Stimulated activated CD4-positive, alpha-beta T cell treated with anti-CD3 and anti-CD28 coated beads, Interleukin-4, amount 100 ng/mL, for 48 hours (primary cell): Measurements from ENCODE around the gene MORN5.

ENCODE experiments used
- DNase-seq, 2 donors: peaks; one replicate each; pipeline ENCODE4 v3.0.0-alpha.2; 2020; ENCODE audit warnings: low read depth in 2 of 2

MORN5 gene

GRCh38 chr9:122125158-122125508 is 34.6 kb upstream of the MORN5 start:
- DNase-seq = peak; percentile 69 to 71

DNA sequence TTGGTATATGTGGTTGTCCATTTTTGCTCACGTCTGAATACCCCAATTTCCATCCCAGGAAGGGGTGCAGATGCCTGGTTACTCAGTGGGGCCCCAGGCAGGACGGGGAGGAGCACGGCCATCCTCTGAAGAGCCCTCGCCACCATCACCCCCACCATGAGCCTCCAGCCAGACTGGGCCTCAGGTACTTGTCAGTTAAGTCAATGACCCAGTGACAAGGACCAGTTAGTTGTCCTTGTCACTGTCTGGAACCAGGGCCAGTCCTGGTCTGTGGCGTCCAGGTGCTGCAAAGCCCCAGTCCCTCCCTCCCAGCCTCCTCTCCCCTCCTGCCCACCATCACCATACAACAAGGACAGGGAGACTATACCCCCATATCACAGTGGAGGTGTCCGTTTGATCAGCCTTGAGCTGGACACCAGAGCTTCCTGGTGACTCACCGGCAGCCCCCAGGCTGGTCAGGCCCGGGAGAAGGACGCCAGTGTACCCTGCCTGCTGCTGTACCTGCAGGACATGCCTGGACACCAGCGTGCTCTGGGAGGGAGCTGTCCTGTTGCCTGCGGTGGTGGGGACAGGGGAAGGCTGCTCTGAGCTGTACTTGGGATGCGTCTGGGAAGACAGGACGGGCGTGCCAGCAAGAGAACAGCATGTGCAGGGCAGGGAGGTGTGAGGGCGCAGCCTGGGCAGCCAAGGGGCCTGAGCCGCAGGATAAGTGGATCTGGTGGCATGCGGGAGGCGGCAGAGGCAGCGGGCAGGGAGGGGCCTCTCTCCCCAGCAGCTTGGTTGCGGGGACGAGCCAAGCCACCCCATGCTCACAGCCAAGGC is 34.0 kb upstream of the MORN5 start:
- no peak for DNase-seq

DNA sequence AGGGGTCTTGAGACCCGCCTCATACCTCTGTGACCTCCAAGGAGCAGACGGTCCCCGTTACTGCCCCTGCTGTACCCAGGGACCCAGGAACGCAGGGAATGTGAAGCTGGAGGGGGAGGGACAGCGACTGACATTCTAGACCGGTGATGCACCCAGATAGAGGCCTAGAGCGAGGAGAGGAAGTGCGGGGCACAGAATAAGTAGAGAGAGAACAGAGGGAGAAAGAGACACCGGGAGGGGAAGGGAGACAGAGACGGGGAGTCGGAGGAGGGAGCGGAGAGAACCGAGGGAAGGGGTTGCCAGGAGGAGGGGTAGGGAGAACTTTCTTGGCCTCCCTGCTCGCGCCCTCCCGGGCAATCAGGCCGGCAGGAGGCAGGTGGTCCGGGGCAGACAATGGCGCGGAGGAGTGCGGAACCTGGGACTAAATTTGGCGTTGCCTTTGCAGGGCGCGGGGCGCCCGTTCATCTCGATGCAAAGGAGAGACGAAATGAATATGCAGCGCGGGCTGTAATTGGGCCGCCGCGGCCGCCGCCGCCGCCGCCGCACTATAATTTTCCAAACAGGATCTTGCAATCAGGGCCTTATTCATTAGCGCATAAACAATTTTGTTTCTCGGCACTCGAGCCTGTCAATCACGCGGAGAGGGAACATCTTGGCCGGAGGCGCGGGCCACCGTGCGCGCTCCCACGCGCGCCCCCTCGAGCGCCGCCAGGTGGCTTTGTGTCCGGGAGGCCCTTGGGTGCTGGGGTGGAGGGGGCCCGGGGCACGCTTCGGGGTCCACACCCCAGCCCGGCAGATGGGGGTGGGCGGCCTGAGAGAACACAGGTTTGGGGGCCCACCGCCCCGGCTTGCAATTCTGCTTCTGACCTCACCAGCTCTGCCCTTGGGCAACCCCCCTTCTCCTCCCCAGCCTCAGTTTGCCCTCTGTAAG is 33.1 kb upstream of the MORN5 start:
- DNase-seq = no peak

GRCh38 chr9:122127396-122127798 is 32.3 kb upstream of the MORN5 start:
- DNase-seq = no peak

- DNase-seq = no peak
These were observed 31.4 kb upstream of the MORN5 start for GRCh38 chr9:122128007-122128968.

- no peak for DNase-seq
These were observed 30.8 kb upstream of the MORN5 start for GRCh38 chr9:122128969-122129343.

GRCh38 chr9:122129969-122130368 is 29.7 kb upstream of the MORN5 start:
- DNase-seq = no peak

GRCh38 chr9:122130837-122131236 is 28.9 kb upstream of the MORN5 start:
- DNase-seq = no peak

- no peak for DNase-seq
These were observed 28.2 kb upstream of the MORN5 start for GRCh38 chr9:122131401-122132001.

DNA sequence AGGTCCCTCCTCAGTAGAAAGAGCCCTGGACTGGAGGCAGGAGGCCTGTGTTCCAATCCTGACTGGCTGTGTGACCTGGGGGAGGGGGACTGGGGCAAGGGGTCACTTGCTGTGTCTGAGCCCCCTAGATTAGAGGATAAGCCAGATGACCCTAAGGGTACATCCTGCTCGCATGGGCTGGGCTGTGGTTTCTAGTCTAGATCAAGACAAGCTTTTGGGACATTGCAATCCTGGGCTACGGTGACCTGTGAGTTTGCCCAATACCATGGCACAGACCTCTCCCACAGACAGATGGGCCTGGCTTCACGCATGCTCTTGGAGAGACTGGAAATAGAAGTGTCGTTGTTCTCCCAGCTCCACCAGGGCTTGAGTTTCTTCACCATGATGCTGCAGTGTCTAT is 27.2 kb upstream of the MORN5 start:
- no peak for DNase-seq

DNA sequence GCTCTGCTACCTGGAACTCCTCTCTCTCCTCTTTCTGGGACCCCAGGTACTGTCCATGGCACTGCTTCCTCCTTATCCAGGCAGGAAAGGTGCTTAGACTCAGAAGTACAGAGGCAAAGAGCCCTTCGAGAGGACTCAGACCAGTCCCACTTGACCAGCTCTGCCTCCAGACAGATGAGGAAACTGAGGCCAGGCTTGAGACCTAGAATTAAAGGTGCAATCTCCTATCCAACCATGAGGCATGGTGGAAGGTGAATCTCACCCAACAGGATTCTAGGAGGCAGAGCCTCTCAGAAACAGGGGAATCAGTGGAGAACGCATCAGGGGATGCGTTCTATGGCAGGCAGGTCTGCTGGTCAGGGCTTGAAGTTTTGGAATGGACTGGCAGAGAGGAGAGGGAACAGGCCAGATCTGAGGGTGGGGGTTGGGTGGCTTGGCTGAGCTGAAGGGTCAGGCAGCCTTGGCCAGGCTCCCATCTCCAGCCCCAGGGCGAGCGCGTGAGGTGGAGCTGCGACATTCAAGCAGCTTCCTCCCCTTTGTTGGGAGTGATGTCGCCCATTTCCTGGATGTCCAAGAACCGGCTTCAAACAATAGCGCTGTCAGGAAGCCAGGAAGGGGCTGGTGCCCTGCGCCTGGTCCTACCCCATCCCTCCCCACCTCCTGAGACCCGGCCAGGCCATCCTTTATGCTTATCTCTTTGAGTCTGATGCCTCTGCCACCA is 26.3 kb upstream of the MORN5 start:
- DNase-seq = no peak

GRCh38 chr9:122133984-122134535 is 25.6 kb upstream of the MORN5 start:
- no peak for DNase-seq

DNA sequence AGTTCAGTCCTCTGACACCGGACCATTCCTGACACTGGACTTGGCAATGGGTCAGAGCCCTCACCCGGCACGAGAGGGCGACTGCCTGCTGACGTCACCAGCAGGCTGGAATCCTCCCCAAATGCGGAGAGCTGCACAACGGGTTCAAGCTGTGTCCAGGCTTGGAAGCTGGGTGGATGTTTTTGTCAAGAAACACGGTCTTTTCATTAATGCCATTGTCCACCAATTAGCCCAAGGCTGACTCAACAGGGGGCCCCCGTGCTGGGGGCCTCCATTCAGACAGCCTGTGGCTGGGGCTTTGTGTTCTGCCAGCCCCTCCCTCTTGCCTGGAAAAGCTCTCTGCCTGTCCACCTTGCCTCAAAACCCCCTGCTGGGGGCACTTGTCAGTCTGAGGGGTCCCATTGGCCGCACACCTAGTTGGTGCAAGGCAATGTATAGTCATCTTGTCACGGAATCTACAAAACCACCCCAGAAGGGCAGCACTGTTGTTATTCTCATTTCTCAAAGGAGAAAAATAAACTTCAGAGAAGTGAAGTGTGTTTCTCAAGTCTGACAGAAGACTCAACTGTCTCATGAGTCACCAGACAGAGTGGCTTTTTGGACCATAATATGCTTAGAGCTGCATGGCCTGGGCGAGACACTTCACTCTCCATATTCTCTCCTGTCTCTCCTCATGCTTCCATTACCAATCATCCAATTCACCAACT is 24.7 kb upstream of the MORN5 start:
- no peak for DNase-seq

DNA sequence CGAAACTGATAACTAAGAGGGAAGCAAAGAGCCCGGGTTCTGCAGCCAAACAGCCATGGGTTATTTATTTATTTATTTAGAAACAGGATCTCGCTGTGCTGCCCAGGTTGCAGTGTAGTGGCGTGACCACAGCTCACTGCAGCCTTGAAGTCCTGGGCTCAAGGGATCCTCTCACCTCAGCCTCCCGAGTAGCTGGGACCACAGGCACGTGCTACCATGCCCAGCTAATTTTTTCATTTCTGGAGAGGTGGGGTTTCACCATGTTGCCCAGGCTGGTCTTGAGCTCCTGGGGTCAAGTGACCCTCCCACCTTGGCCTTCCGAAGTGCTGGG is 24.2 kb upstream of the MORN5 start:
- no peak for DNase-seq

- DNase-seq = no peak
These were observed 21.0 kb upstream of the MORN5 start for GRCh38 chr9:122138560-122139268.

DNA sequence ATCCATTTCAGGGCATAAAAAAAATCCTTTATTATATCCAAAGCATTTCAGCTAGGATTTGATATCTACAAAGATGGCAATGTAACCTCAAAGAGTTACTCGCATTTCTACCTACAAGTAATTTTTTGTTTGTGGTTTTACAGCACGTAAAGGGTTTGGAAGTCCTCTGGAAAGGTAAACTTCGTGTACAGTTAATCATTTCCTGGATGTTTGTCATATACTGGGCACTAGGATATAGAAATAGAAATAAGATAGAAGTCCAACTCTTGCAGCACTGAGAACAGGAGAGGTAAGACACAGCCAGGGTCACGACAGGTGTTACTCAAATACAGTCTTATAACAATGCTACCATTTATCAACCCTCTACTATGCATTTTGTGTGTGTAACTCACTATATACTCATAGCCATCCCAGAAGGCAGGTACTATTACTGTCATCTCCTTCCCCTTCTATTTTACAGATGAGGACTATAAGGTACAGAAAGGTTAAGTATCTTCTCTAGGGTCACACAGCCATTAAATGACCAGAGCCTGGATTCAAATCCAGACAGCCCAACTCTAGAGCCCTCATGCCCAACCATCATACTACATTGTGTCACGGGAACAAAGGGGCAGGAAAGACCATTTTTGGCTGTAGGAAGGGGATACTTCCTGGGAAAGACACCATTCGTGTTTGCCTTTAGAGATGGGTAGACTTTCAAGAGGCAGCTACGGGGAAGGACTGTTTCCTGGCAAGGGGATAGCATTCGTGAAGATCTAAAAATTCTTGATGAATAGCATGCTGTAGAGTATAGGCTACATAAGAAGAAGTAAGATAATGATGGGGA is 19.1 kb upstream of the MORN5 start:
- no peak for DNase-seq

- DNase-seq = no peak
These were observed 18.0 kb upstream of the MORN5 start for GRCh38 chr9:122141671-122142070.

DNA sequence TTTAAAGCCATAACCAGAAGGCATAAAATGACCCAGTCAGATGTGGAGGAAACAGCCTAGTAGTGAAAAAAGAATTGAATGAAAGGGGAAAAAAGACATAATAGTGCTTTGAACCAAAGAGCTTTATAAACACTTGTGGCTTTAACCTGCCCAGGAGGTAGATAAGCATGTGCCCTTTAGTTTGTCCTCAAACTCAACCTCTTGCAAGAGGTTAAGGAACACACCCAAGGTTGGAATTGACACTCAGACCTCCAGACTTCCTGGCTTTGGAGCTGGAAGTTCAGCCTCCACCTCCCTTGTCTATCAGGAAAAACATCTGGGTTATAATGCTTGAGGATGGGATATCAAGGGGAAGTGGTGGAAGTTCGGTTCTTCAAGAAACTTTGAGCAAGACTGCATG is 16.4 kb upstream of the MORN5 start:
- no peak for DNase-seq
